Measurements from ENCODE around the gene GABRP. TPM values are rescaled to one million over a fixed set of nuclear protein-coding genes. Genes with fewer than 3 reads are reported as not detected.
"Not testable (repeated sequence)": the region's sequence is repeated elsewhere in the genome, so short reads cannot be mapped to it uniquely, and the experiment has no call there.

The GABRP gene
- total and polyA plus RNA-seq, 4 donors, result 0.08 to 0.17 TPM; not detected in 2

DNA sequence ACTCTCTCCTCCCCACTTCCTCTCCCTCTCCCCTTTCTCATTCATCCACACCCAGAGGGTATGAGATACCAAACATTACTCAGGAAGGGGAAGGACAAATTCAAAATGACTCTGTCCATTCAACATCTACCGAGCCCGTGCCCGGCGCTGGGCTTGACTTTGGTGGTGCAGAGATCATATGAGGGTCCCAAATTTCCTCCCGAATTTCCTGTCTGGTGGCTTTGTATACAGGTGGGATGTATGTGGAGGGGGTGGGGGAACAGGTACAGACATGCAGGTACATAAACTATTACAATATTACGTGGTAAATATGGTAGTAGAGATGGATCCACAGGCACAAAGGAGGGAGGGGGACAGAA lies 21.8 kb upstream of the GABRP start:
- no peak overlapping the region for H3K4me3 ChIP-seq (ENCODE audit: low read depth in 1 of 3, low read length in 3 of 3)
- 83% methylated on average over 6 of the region's 6 CpGs for WGBS
- H3K27ac ChIP-seq (ENCODE audit: low read depth in 1 of 2, low read length in 2 of 2), result no peak overlapping the region
- H3K36me3 ChIP-seq (ENCODE audit: control insufficient read depth in 4 of 4, insufficient read depth in 3 of 4, low read depth in 1 of 4, low read length in 3 of 4), result no peaks in the 10 kb centered on the region
- TF ChIP-seq, protein P1, sequence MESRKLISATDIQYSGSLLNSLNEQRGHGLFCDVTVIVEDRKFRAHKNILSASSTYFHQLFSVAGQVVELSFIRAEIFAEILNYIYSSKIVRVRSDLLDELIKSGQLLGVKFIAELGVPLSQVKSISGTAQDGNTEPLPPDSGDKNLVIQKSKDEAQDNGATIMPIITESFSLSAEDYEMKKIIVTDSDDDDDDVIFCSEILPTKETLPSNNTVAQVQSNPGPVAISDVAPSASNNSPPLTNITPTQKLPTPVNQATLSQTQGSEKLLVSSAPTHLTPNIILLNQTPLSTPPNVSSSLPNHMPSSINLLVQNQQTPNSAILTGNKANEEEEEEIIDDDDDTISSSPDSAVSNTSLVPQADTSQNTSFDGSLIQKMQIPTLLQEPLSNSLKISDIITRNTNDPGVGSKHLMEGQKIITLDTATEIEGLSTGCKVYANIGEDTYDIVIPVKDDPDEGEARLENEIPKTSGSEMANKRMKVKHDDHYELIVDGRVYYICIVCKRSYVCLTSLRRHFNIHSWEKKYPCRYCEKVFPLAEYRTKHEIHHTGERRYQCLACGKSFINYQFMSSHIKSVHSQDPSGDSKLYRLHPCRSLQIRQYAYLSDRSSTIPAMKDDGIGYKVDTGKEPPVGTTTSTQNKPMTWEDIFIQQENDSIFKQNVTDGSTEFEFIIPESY (IDR thresholded peaks at IDR 0.05), result no peak
- TF ChIP-seq FOXA1 (IDR thresholded peaks at IDR 0.05) (no peak), GABPA (IDR thresholded peaks at IDR 0.05 in 1 of 2, conservative IDR thresholded peaks at IDR 0.05 in 1 of 2) (no peak), NR2F2 (IDR thresholded peaks at IDR 0.05) (no peak), HNF4A (conservative IDR thresholded peaks at IDR 0.05) (no peak), JUND (IDR thresholded peaks at IDR 0.05) (no peak), HNF4G (IDR thresholded peaks at IDR 0.05) (no peak), YY1 (IDR thresholded peaks at IDR 0.05) (no peak), RAD21 (IDR thresholded peaks at IDR 0.05) (no peak), SP1 (IDR thresholded peaks at IDR 0.05) (no peak), TAF1 (conservative IDR thresholded peaks at IDR 0.05) (no peak), RXRA (IDR thresholded peaks at IDR 0.05) (no peak), FOXA2 (IDR thresholded peaks at IDR 0.05) (no peak), EGR1 (IDR thresholded peaks at IDR 0.05; ENCODE audit: low read depth in 2 of 2) (no peak)
- TF ChIP-seq, protein P2, sequence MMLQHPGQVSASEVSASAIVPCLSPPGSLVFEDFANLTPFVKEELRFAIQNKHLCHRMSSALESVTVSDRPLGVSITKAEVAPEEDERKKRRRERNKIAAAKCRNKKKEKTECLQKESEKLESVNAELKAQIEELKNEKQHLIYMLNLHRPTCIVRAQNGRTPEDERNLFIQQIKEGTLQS (IDR thresholded peaks at IDR 0.05), result no peak
- TF ChIP-seq, protein P3, sequence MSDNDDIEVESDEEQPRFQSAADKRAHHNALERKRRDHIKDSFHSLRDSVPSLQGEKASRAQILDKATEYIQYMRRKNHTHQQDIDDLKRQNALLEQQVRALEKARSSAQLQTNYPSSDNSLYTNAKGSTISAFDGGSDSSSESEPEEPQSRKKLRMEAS (IDR thresholded peaks at IDR 0.05), result no peak
- TF ChIP-seq, protein P4, sequence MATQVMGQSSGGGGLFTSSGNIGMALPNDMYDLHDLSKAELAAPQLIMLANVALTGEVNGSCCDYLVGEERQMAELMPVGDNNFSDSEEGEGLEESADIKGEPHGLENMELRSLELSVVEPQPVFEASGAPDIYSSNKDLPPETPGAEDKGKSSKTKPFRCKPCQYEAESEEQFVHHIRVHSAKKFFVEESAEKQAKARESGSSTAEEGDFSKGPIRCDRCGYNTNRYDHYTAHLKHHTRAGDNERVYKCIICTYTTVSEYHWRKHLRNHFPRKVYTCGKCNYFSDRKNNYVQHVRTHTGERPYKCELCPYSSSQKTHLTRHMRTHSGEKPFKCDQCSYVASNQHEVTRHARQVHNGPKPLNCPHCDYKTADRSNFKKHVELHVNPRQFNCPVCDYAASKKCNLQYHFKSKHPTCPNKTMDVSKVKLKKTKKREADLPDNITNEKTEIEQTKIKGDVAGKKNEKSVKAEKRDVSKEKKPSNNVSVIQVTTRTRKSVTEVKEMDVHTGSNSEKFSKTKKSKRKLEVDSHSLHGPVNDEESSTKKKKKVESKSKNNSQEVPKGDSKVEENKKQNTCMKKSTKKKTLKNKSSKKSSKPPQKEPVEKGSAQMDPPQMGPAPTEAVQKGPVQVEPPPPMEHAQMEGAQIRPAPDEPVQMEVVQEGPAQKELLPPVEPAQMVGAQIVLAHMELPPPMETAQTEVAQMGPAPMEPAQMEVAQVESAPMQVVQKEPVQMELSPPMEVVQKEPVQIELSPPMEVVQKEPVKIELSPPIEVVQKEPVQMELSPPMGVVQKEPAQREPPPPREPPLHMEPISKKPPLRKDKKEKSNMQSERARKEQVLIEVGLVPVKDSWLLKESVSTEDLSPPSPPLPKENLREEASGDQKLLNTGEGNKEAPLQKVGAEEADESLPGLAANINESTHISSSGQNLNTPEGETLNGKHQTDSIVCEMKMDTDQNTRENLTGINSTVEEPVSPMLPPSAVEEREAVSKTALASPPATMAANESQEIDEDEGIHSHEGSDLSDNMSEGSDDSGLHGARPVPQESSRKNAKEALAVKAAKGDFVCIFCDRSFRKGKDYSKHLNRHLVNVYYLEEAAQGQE (IDR thresholded peaks at IDR 0.05), result no peak
- TF ChIP-seq, protein P5, sequence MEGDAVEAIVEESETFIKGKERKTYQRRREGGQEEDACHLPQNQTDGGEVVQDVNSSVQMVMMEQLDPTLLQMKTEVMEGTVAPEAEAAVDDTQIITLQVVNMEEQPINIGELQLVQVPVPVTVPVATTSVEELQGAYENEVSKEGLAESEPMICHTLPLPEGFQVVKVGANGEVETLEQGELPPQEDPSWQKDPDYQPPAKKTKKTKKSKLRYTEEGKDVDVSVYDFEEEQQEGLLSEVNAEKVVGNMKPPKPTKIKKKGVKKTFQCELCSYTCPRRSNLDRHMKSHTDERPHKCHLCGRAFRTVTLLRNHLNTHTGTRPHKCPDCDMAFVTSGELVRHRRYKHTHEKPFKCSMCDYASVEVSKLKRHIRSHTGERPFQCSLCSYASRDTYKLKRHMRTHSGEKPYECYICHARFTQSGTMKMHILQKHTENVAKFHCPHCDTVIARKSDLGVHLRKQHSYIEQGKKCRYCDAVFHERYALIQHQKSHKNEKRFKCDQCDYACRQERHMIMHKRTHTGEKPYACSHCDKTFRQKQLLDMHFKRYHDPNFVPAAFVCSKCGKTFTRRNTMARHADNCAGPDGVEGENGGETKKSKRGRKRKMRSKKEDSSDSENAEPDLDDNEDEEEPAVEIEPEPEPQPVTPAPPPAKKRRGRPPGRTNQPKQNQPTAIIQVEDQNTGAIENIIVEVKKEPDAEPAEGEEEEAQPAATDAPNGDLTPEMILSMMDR (IDR thresholded peaks at IDR 0.05; ENCODE audit: low read depth, low read length, missing input control), result no peak
- H3K27me3 ChIP-seq (ENCODE audit: control insufficient read depth in 4 of 4, insufficient read depth in 4 of 4, low read length in 3 of 4), result no peaks in the 10 kb centered on the region
- no peaks in the 10 kb centered on the region for H3K9me3 ChIP-seq (ENCODE audit: control insufficient read depth in 4 of 4, low read length in 3 of 4)
- no peak overlapping the region for H3K9ac ChIP-seq (ENCODE audit: low read depth in 1 of 2, low read length in 2 of 2)
- no peaks in the 10 kb centered on the region for H3K4me1 ChIP-seq (ENCODE audit: control insufficient read depth in 4 of 4, insufficient read depth in 4 of 4, low read length in 3 of 4)
- DNase-seq (ENCODE audit: low spot score), result no peak

DNA sequence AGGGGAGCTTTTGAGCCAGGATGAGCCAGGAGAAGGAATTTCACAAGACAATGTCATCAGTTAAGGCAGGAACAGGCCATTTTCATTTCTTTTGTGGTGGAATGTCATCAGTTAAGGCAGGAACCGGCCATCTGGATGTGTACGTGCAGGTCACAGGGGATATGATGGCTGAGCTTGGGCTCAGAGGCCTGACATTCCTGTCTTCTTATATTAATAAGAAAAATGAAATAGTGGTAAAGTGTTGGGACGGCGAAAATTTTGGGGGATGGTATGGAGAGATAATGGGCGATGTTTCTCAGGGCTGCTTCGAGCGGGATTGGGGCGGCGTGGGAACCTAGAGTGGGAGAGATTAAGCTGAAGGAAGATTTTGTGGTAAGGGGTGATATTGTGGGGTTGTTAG lies 21.2 kb upstream of the GABRP start:
- not testable (repeated sequence) for H3K9me3 ChIP-seq (ENCODE audit: control insufficient read depth in 4 of 4, low read length in 3 of 4); DNase-seq (ENCODE audit: low spot score); H3K27ac ChIP-seq (ENCODE audit: low read depth in 1 of 2, low read length in 2 of 2); H3K36me3 ChIP-seq (ENCODE audit: control insufficient read depth in 4 of 4, insufficient read depth in 3 of 4, low read depth in 1 of 4, low read length in 3 of 4); H3K9ac ChIP-seq (ENCODE audit: low read depth in 1 of 2, low read length in 2 of 2); H3K4me1 ChIP-seq (ENCODE audit: control insufficient read depth in 4 of 4, insufficient read depth in 4 of 4, low read length in 3 of 4); H3K4me3 ChIP-seq (ENCODE audit: low read depth in 1 of 3, low read length in 3 of 3); H3K27me3 ChIP-seq (ENCODE audit: control insufficient read depth in 4 of 4, insufficient read depth in 4 of 4, low read length in 3 of 4)
- 94% methylated on average over 9 of the region's 9 CpGs for WGBS

DNA sequence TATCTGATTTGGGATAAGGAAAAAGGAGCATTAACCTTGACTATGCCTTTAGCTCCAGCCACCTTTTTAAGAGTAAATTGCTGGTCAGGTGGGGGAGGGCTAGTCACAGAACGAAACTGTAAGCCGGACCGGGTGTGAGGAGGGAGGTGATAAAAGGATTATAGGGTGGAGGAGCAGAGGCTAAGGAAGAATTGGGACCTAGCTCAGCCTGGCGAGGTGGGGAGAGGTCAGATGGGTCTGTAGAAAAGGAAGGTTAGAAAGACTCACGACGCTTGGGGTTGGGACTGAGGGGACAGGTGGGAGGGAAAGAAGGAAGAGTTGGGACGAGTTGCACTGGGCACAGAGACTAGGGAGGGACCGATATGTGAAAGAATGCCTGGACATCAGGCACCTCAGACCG lies 17.7 kb upstream of the GABRP start:
- H3K4me3 ChIP-seq (ENCODE audit: low read depth in 1 of 3, low read length in 3 of 3); H3K36me3 ChIP-seq (ENCODE audit: control insufficient read depth in 4 of 4, insufficient read depth in 3 of 4, low read depth in 1 of 4, low read length in 3 of 4); DNase-seq (ENCODE audit: low spot score); H3K9me3 ChIP-seq (ENCODE audit: control insufficient read depth in 4 of 4, low read length in 3 of 4); H3K27me3 ChIP-seq (ENCODE audit: control insufficient read depth in 4 of 4, insufficient read depth in 4 of 4, low read length in 3 of 4); H3K4me1 ChIP-seq (ENCODE audit: control insufficient read depth in 4 of 4, insufficient read depth in 4 of 4, low read length in 3 of 4); H3K9ac ChIP-seq (ENCODE audit: low read depth in 1 of 2, low read length in 2 of 2); H3K27ac ChIP-seq (ENCODE audit: low read depth in 1 of 2, low read length in 2 of 2): not testable (repeated sequence)
- WGBS, result 61% methylated on average over 9 of the region's 9 CpGs
